ENCODE data around the gene GFAP. TPM values are rescaled to one million over a fixed set of nuclear protein-coding genes. Genes with fewer than 3 reads are reported as not detected.

Gene GFAP
- total RNA-seq, 1 donor: under 0.01 TPM

DNA sequence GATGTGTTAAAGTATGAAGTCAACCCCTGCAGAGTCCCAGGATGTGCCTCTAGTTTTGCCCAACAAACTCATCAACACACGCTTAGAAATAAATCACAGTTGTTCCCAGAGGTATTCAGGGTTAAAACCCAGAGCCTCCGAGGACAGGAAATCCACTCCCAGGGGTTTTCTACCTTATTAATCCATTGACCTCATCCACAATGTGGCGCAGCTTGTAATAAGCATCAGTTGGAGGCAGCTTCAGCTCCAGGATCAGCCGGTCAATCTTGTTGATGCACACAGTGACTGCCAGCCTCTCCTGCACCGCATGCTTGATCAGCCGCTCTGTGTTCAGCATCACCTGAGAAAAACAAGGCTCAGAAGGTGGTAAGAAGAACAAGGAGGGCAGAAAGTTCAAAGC, 39.5 kb downstream of the GFAP start:
- Histone ChIP-seq H3K36me3 (ENCODE audit: insufficient read depth, low read length) (peaks cover 70% of the 10 kb centered on the region), H4K20me1 (ENCODE audit: insufficient read depth, low read length) (no peaks in the 10 kb centered on the region), H2AFZ (ENCODE audit: low read length) (no peak overlapping the region), H3K9me3 (ENCODE audit: low read depth, low read length) (no peaks in the 10 kb centered on the region), H3K27ac (ENCODE audit: low read depth, low read length) (no peak overlapping the region), H3K79me2 (ENCODE audit: insufficient read depth, low read length) (no peaks in the 10 kb centered on the region), H3K4me3 (ENCODE audit: insufficient read depth, low read length) (no peak overlapping the region), H3K4me2 (ENCODE audit: insufficient read depth, low read length) (no peak overlapping the region), H3K4me1 (ENCODE audit: insufficient read depth, low read length) (no peaks in the 10 kb centered on the region), H3K27me3 (ENCODE audit: insufficient read depth, low read length) (no peaks in the 10 kb centered on the region)
- no peak for DNase-seq (ENCODE audit: insufficient read length, low spot score, missing footprints)
- TF ChIP-seq, protein P1, sequence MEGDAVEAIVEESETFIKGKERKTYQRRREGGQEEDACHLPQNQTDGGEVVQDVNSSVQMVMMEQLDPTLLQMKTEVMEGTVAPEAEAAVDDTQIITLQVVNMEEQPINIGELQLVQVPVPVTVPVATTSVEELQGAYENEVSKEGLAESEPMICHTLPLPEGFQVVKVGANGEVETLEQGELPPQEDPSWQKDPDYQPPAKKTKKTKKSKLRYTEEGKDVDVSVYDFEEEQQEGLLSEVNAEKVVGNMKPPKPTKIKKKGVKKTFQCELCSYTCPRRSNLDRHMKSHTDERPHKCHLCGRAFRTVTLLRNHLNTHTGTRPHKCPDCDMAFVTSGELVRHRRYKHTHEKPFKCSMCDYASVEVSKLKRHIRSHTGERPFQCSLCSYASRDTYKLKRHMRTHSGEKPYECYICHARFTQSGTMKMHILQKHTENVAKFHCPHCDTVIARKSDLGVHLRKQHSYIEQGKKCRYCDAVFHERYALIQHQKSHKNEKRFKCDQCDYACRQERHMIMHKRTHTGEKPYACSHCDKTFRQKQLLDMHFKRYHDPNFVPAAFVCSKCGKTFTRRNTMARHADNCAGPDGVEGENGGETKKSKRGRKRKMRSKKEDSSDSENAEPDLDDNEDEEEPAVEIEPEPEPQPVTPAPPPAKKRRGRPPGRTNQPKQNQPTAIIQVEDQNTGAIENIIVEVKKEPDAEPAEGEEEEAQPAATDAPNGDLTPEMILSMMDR (IDR thresholded peaks at IDR 0.05; ENCODE audit: extremely low read depth, low read depth, low read length): no peak

DNA sequence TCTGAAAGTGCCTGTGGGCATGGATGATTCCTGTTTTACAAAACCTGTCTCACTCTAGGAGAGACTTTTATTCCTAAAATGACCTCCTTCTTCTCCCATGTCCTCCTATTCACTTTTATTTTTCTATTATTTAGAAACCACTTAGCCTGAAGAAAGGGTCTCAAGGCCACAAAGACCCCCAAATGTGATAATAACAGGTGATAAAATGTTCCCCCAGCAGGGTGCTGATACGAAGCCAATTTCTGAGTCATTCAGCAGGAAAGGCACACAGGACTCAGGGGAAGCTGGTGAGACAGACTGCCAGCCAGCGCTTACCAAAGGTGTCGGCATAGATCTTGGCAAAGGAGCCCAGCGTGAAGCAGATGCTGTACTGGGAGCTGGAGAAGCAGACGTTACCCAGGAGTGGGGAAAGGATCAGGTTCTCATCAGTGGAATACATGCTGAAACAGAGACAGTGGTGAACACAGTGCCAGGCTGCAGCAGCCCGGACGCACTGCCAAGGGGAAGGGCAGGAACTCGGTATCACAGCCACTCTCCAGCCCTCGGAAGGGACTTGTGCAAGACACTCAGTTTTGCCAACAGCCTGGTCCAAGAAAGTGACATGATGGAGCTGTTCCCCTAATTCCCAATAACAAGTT, 43.0 kb downstream of the GFAP start:
- TF ChIP-seq, protein P1 (IDR thresholded peaks at IDR 0.05; ENCODE audit: extremely low read depth, low read depth, low read length): no peak
- H3K36me3 ChIP-seq (ENCODE audit: insufficient read depth, low read length): peaks cover 79% of the 10 kb centered on the region
- no peak overlapping the region for H3K27ac ChIP-seq (ENCODE audit: low read depth, low read length)
- no peaks in the 10 kb centered on the region for H4K20me1 ChIP-seq (ENCODE audit: insufficient read depth, low read length)
- H3K27me3 ChIP-seq (ENCODE audit: insufficient read depth, low read length): no peaks in the 10 kb centered on the region
- no peaks in the 10 kb centered on the region for H3K4me1 ChIP-seq (ENCODE audit: insufficient read depth, low read length)
- no peak for DNase-seq (ENCODE audit: insufficient read length, low spot score, missing footprints)
- no peaks in the 10 kb centered on the region for H3K79me2 ChIP-seq (ENCODE audit: insufficient read depth, low read length)
- H3K4me3 ChIP-seq (ENCODE audit: insufficient read depth, low read length): no peak overlapping the region
- no peaks in the 10 kb centered on the region for H3K9me3 ChIP-seq (ENCODE audit: low read depth, low read length)
- H2AFZ ChIP-seq (ENCODE audit: low read length): no peak overlapping the region
- no peak overlapping the region for H3K4me2 ChIP-seq (ENCODE audit: insufficient read depth, low read length)

DNA sequence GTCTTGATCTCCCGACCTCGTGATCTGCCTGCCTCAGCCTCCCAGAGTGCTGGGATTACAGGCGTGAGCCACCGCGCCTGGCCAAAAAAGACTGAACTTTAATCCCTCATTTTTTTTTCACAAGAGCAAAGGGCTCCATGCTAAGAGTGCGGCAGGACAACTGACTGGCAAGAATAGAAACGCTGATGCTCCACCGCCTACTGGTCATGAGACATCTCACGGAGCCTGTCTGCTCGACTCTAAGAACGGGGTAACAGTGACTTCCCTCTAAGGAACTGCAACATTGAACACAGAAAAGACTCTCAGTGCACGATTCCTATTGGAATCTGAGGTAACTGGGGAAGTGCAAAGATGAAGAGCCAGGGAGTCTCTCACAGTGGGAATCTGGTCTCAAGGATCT, 43.7 kb downstream of the GFAP start:
- Histone ChIP-seq H3K4me2 (ENCODE audit: insufficient read depth, low read length) (no peak overlapping the region), H4K20me1 (ENCODE audit: insufficient read depth, low read length) (no peaks in the 10 kb centered on the region), H2AFZ (ENCODE audit: low read length) (no peak overlapping the region), H3K4me1 (ENCODE audit: insufficient read depth, low read length) (no peaks in the 10 kb centered on the region), H3K36me3 (ENCODE audit: insufficient read depth, low read length) (peaks cover 77% of the 10 kb centered on the region), H3K9me3 (ENCODE audit: low read depth, low read length) (no peaks in the 10 kb centered on the region), H3K4me3 (ENCODE audit: insufficient read depth, low read length) (no peak overlapping the region), H3K27me3 (ENCODE audit: insufficient read depth, low read length) (no peaks in the 10 kb centered on the region), H3K27ac (ENCODE audit: low read depth, low read length) (no peak overlapping the region), H3K79me2 (ENCODE audit: insufficient read depth, low read length) (no peaks in the 10 kb centered on the region)
- DNase-seq (ENCODE audit: insufficient read length, low spot score, missing footprints): no peak
- TF ChIP-seq, protein P1 (IDR thresholded peaks at IDR 0.05; ENCODE audit: extremely low read depth, low read depth, low read length): no peak

DNA sequence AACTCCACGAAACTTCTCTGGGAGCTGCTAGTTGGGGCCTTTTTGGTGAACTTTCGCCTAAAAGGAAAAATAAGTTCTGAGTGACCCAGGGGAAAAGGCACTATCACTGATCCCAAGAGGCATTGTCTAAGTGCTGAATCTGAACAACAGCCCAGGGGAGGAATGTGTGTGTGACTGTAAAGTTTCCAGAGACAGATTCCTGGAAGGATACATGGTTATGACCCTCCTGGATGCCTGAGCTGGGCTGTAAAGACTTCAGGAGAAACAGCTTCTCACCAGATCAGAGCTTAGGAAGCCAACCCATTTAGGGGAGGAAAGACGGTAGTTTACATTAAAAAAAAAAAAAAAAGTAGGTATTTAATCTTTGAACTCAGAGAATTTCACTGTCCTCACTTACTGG, 47.5 kb downstream of the GFAP start:
- H3K9me3 ChIP-seq (ENCODE audit: low read depth, low read length): no peaks in the 10 kb centered on the region
- no peak overlapping the region for H3K27ac ChIP-seq (ENCODE audit: low read depth, low read length)
- no peaks in the 10 kb centered on the region for H4K20me1 ChIP-seq (ENCODE audit: insufficient read depth, low read length)
- H3K4me1 ChIP-seq (ENCODE audit: insufficient read depth, low read length): no peaks in the 10 kb centered on the region
- H3K79me2 ChIP-seq (ENCODE audit: insufficient read depth, low read length): no peaks in the 10 kb centered on the region
- H3K36me3 ChIP-seq (ENCODE audit: insufficient read depth, low read length): peaks cover 79% of the 10 kb centered on the region
- H3K4me3 ChIP-seq (ENCODE audit: insufficient read depth, low read length): no peak overlapping the region
- DNase-seq (ENCODE audit: insufficient read length, low spot score, missing footprints): no peak
- no peak overlapping the region for H3K4me2 ChIP-seq (ENCODE audit: insufficient read depth, low read length)
- no peak overlapping the region for H2AFZ ChIP-seq (ENCODE audit: low read length)
- TF ChIP-seq, protein P1 (IDR thresholded peaks at IDR 0.05; ENCODE audit: extremely low read depth, low read depth, low read length): no peak
- H3K27me3 ChIP-seq (ENCODE audit: insufficient read depth, low read length): no peaks in the 10 kb centered on the region

All from osteoblast (primary cell).